ENCODE results near the gene FGF10.

FGF10 gene

DNA sequence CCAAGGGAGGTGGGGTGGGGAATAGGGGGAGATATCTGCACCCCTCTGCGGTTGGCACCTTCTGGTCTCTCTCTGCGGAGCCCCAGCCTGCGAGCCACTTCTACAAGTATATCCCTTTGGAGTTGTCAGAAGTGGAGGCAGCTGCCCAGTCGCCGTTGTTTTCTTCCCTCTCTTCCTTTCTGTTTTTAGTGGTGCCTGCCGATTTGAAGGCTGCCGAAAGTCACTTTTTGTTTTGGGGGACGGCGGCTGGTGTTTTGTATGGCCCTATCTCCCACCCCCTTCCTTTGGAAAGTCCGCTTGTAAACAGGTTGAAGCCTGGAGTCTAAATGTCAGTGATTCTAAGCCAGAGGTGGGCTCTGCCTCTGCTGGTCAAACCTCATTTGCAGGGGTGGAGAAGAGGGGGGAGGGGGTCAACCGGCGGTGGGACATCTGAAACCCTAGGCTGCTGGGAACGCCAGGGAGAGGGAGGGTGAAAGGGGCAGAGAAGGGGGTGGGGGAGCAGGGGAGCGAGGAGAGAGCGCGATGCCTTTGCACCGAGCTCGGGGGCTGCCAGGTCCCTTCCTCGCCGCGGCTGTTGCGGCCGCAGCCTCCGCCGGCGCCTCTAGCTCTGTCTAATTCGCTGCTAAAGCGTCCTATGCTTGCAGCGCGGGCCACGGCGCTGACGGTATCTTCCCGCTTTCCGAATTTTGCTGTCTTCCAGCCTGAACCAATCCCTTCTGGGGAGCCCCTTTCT, at the start of gene FGF10:
Gene FGF10, minus strand, starts transcription at position 331 of the 733 bp plus-strand sequence. CDS start 738 bp downstream, outside the sequence.
- no peak for DNase-seq

DNA sequence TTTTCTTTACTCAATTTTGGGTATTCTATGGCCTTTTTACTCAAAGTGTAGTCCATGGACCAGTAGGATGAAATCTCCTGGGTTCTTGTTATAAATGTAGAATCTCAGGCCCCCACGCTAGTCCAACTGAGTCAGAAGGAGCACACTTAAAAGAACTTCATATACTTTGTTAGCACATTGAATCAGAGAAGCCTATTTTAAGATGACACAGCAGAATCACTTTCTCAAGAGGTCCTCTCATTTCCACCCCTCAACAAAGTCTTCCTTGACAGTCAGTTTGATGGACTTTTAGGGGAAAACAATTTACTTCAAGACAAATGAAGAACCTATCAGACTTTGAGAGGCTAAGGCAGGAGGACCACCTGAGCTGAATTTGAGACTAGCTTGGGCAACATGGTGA, 37.7 kb upstream of the FGF10 start:
- DNase-seq = no peak

DNA sequence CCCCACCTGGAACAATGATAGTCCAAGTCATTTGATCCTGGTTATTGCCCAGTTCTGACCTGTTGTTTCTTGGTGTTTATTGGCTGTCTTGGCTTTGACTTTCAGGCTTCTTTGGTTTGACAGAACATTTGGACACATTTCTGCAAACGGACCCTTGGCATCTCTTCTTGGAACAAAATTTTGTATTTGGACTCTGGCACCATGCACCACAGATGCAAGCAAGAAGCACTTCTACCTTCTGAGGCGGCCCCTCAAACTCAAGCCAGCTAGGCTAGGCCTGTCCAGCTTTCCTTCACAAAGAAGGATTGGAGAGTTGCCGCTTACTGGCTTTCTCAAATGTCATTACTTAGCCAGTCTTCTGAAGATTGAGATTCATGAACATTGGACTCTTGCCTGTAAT, 23.1 kb upstream of the FGF10 start:
- no peak for DNase-seq

DNA sequence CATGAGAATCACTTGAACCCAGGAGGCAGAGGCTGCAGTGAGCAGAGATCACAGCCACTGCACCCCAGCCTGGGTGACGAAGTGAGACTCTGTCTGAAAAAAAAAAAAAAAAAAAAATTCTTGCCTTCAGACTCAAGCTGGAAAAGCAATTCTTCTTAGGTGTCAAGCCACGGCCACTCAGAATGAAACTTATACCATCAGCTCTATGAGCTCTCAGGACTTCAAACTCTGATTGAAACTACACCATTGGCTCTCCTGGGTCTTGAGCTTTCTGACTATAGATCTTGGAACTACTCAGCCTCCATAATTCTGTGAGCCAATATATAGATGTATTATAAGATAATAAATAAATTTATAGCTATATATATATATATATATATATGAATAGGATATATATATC, 12.9 kb upstream of the FGF10 start:
- DNase-seq = no peak

DNA sequence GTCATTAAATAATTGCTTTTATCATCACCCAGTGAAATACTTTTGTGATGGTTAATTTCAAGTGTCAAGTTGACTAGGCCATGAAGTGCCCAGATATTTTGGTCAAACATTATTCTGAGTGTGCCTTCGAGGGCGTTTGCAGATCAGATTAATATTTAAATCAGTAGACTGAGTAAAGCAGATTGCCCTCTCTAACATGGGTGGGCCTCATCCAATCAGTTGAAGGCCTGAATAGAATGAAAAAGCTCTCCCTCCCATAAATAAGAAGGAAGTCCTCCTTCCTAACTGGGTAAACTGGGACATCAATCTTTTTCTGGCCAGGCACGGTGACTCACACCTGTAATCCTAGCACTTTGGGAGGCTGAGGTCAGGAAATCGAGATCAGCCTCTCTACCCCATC, 12.4 kb upstream of the FGF10 start:
- DNase-seq = no peak

DNA sequence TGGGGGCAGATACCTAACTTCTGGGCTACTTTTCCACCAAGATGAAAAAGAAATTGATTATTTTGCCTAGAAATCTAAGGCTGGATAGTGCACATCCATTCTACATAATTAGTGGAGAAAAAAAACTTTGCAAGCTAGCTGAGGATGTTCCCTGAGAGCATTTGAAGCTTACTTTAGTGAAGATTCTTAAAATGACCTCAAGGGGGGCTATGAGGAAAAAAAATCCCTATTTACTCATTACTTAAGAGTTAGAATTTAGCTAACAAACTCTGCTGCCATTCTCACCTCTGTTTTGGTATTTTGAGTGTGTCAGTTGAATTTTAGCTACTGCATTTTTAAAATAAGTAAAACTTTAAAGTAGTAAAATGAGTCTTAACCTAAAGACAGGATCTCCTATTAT, 9.2 kb upstream of the FGF10 start:
- no peak for DNase-seq

DNA sequence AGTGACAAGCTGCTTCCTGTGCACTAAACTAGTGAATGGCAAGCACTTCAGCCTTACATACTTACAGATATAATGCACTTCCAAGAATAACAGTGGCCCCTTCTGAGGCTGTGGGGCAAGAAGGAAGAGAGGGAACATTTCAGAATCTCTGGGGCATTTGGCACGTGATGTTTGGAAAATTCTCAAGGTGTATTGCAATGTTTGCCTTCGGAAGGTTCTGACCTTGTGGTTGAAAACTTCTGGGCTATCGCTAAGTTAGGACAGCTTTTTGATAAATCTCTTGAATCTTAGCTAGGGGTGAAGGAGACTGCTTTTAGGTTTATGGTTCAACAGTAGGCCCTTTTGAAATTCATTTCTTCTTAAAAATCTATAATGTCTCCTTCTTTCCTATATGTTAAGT, 7.1 kb upstream of the FGF10 start:
- DNase-seq = no peak

DNA sequence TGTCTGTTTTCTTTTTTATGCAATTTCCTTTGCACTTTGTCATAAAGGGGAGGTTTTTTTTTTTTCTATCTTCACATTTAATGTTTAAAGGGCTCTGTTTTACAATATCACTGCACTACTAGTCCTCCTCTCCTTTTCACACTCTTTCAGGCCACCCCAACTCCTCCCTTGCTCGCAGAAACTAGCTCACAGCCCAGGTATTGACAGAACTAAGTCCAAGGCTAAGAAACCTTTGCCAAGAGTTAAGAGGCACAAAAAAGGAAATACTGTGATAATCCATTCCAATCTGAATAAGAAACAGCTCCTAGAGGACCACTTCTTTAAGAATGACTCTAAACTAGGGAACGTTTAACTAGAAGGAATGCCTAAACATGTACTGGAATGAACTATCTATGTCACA, 1.1 kb upstream of the FGF10 start:
- no peak for DNase-seq

DNA sequence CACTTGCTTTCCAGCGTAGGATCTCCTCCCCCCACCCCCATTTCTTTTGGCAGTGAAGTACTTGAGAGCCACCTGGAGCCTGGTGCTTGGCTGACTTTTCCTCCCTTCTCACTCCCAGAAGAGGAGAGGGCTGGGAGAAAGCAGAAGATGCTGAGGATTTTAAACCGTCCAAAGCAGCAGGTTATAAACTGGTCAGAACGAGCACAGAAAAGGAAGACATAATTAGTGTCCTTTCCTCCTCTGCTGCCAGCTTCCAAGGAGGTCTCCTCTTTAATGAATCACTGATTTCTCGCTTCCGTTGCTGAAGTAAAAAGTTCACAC, 563 bp upstream of the FGF10 start:
- no peak for DNase-seq

DNA sequence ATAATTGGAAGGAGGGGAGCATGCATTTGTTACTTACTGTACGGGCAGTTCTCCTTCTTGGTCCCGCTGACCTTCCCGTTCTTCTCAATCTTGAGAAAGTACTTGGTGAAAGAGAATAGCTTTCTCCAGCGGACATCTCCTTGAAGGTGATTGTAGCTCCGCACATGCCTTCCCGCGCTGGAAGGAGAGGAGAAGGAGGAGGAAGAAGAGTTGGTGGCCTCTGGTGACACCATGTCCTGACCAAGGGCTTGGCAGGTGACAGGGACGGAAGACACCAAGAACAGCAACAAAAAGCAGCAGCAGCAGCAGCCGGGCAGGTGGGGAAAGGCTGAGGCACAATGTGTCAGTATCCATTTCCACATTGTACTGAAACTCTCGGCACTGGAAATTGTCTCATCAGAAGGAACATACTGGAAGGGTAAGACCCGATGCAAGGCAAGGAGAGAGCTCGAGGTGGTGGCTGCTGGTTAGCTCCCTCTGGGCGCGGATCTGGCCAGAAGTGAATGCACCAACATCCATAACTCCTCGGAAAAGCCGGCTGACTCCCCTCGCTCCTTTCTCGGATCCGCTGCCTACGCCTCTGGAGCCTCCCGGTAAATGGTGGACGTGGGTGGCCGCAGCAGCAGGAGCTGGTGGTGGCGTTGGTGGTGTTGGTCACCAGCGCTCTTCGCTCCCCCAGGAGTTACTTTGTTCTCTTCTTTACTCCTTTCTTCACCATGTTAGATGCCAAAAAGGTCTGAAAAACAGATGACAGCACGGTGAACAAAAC, 715 bp downstream of the FGF10 start:
- peak; percentile 24 for DNase-seq

DNA sequence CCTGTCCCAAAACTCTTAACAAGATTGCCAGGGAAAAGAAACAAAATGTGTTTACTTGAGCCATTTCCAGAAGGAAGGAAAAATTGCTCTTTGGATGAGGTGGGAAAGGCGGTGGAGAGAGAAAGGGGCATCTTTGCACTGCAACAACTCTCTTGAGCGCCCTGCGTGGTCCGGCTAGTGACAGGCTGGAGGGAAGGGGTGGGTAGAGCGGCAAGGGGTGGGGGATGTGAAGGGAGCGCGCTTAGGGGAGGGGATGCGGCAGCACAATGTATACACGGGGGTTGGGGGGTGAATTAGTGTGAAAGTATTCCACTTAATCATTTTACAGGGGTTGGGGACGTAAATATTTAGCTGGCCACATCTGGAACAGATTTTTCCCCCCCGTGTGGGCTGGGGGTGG, 1.3 kb downstream of the FGF10 start:
- no peak for DNase-seq

DNA sequence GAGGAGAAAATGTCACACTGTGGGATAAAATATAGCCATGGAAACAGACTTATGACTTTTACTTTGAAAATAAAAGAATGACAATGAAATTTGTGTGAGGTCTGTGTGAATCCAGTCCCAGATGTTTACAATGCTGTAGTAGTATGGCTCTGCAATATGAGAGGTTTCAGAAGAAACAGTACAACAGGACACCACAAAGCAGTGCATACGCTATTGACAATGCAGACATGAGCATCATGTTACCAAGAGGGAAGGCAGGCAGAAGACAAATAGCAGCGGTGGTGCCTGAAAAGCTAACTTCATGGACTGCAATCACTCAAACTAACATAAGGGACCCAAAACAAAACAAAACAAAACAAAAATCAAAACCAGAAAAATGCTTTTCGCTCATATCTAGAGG, 1.8 kb downstream of the FGF10 start:
- no peak for DNase-seq

DNA sequence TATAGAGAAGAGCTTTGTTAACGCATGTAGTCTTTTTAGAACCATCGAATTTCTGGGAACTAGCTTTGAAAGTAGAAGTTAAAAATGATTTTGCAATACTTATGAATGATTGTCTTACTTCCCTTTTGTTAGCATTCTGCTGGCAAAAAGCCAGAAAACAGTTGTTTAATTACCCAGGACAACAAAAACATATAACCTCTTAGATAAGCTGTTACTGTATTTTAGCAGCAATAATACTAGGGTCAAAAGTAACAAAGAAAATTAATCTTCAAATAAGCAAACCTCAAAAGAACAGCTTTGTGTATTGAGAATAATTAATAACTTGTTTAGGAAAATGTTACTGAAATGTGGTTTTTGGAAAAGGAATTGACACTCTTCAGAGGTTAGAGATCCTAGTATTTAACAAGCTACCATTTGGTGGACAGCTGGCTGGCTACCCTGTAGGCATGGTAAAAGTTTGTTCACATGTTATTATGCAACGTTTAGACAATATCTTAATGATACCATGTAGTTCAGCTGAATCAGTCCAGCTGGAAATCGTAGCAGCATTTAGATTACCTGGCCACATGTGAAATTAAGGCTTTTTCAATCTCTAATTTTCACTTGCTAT, 3.8 kb downstream of the FGF10 start:
- DNase-seq = no peak

DNA sequence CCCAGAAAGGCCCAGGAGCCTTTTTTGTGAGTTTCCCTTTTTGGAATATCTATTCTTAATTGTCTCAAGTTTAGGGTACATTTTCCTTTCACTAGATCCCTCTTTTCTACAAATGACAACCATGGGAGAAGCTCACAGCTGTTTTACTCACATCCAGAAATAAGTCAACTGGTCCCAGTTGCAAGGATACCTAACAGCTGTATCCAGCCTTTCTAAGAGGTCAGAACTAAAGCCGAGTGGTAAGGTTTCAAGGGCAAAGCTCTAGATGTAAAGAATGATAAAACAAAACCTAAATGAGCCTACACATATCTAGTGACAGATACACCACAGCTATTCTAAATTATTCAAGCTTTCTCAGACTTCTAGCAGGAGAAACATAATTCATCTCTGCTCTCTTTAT, 4.4 kb downstream of the FGF10 start:
- no peak for DNase-seq

DNA sequence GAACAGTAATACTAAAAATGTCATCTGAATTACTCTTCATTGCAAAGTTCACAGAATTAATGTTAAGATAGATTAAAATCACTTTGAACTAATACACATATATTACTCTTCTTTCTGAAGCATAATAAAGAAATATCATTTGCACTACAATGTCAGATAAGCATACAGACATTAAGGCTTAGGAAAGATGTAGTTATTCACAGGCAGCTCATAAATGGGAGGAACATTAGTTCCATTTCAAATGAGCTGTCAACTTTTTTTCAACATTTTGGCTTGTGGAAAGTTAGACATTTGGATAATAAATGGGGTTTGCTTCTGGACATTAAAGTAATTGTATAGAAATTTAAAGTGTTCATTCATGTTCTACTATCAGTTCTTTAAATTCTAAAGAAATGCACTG, 6.3 kb downstream of the FGF10 start:
- DNase-seq = no peak

DNA sequence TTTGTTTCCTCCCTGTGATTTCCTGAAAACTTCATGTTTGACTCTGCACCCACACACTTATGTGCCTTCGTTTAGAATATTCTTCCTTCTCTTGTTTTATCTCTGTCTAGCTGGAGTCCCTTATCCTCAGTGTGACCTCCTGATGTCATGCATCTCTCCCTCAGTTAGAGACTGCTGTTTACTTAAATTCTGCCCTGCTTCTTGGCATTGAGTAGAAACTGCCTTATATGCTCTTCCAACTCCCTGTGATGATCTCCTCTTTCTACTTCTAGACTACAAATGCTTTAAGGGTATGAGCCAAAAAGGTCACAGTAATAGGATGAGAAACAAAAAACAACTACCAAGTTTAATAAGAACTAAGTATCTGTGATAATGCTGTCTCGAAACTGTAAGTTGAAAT, 12.2 kb downstream of the FGF10 start:
- DNase-seq = no peak

DNA sequence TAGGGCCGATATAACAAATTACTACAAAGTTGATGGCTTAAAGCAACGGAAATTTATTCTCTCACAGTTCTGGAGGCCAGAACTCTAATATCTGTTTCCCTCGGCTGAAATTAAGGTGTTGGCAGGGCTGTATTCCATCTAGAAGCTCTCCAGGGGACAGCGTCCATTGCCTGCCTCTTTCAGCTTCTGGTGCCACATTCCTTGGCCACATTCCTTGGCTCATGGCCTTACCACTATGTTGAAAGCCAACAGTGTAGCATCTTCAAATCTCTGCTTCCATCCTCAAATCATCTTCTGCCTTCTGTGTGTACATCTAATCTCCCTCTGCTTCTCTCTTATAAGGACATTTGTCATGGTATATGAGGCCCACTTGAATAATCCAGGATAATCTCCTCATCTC, 17.2 kb downstream of the FGF10 start:
- no peak for DNase-seq

DNA sequence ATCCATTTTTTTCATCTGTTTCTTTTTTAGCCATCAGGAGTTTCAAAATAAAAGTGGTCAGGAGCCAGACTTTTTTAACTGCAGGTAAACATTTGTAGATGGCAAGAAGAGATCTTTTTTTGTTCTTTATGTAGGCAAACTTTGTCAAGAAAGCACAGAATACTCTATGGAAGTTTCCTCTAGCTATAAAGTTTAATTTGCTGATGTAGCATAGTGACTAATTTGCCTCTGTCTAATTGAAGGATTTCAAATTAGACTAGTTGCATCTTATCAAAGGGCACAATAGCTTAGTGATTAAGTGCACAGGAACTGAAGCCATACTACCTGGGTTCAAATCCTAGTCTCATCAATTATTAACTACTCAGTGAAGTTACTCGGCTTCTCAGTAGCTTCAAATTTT, 22.0 kb downstream of the FGF10 start:
- DNase-seq = no peak

DNA sequence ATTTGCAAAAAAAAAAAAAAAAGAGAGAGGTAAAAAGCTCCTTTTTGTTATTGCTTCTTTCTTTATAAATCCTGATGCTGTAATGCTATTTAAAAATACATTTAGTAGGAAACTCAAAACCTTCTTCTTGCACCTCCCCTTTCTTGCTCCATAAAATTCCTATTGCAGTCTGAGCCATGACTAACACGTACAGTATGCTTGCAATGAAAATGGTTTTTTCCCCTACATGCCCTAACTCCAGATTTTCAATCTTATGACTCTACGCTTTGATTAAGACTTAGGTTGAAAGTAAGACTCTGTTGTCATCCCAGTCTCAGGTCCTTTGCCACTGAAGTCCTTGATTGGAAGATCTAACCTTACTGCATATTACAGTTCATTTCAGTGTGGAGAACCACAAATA, 23.9 kb downstream of the FGF10 start:
- no peak for DNase-seq

DNA sequence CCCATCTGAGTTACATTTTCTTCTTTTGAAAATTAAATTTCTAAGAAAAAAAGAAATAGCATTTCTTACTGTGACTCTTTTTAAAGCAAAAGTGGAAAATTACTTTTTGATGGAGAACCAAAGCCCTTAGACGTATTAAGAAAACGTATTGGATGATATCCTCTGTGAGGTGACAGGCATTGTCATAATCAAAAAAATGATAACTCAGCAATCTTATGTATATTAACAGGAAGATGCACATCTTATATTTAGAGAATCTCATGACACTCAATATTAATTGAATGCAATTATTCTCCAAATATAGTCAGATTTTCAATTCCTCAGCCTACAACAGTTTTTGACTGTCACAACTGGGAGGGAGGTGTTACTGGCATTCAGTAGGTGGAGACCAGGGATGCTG, 25.1 kb downstream of the FGF10 start:
- no peak for DNase-seq

DNA sequence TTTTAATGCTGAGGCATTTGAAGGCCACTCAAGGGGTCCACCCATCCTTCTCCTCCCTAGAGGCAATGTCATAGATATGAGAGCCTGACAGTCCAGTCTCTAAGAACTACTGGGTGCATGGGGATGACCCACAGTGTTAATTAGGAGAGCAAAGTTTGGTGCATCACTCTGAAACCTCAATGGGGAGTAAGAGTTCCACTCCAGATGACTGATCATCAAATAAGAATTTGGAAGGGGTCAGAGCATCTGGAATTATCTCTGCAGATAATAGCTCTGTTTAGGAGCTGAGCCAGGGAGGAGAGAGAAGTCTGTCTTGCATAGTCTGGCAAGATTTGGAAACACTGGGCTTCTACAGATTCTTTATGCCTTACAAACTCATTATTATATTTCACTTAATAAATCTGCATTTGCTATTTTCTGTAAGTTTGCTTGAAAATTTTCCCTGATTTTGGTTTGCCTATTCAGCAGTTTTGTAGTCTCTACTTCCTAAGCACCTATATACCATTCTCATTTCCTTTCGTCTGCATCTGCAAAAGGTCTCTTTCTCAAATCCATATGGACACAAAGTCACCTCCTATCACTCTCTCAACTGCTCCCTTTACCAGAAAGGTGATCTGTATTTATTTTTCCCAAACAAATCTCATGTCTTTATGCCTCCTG, 27.7 kb downstream of the FGF10 start:
- no peak for DNase-seq

DNA sequence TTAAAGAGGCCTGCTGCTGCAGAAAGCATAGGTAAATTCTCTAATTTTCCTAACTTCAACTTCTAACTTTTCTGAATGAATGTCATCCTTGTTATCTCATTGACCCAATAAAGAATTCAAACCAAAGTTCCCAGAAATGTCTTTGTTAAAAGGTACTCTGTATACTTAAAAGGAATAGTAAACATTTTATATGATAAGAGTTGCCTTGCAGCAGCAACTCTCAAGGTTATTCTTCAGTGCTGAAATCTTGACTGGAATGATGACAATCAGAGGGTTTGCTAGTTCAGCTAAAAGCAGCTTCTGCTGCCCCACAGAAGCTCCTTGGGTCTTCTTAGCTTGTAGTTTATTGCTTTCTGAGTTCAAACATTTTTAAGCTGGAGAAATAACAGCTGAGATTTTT, 28.3 kb downstream of the FGF10 start:
- no peak for DNase-seq

DNA sequence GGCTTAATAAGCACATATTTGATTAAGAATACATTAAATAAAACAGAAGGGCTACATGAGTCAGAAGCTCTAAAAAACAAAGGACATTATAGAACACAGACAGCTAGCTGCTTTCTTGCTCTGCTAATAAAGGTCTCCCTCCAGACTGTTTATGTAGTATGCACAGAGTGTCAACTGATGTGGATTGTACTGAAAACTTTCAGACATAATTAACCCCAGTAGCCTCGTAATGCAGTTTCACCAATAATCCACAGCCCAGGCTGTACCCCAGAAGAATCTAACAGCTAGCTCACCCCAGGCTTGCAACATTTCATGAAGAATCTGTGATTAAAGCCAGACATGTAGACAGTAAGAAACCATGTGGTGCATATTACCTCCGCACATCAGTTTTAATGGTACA, 30.8 kb downstream of the FGF10 start:
- no peak for DNase-seq

DNA sequence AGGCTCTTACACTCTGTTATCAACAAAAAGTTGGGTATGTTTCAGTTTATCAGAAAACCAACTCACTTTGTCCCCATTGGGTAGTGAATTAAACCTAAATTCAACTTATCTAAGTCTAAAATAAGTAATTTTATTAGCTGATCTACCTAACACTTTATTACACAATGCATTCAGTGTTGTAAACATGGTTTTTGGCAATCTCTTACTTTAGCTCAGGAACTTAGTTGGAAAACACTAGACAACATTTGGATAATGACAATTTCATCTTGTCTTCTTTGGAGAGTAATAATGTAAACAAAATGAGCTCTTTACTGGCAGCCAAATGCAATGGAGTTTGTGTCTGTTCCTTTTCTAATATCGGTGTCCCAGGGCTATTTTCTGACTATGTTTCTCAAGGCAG, 33.0 kb downstream of the FGF10 start:
- DNase-seq = no peak
